NB4 (cell line): ENCODE measurements around the gene PCDHGA7.

Experiments
- POLR2A ChIP-seq: IDR thresholded peaks from 2 replicates; pipeline ENCODE4 v1.6.1; 2011; ENCODE audit warnings: mild to moderate bottlenecking; ENCODE audit not compliant: insufficient read length; ENCODE audit errors: extremely low read depth
- TF ChIP-seq, protein P1 (sequence below): IDR thresholded peaks from 2 replicates; pipeline ENCODE4 v1.6.1; 2011; ENCODE audit warnings: low read depth, low read length
- TF ChIP-seq, protein P2 (sequence below): IDR thresholded peaks from one replicate; pipeline ENCODE4 v1.5.1; 2012; ENCODE audit warnings: low read depth, low read length

DNA sequence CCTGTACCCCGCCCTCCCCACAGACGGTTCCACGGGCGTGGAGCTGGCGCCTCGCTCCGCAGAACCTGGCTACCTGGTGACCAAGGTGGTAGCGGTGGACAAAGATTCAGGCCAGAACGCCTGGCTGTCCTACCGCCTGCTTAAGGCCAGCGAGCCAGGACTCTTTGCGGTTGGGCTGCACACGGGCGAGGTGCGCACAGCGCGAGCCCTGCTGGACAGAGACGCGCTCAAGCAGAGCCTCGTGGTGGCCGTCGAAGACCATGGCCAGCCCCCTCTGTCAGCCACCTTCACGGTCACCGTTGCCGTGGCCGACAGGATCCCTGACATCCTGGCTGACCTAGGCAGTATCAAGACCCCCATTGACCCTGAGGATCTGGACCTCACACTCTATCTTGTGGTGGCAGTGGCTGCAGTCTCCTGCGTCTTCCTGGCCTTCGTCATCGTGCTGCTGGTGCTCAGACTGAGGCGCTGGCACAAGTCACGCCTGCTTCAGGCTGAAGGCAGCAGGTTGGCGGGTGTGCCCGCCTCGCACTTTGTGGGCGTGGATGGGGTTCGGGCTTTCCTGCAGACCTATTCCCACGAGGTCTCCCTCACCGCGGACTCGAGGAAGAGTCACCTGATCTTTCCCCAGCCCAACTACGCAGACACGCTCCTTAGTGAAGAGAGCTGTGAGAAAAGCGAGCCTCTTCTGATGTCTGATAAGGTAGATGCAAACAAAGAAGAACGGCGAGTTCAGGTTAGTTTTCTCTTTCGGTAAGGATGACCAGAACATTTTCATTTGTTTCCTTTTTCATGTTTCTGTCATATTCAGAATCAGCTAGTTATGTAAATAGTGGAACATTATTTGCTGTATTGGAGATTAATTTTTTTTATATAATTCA, 16.3 kb upstream of the PCDHGA7 start:
- TF ChIP-seq, protein P1, sequence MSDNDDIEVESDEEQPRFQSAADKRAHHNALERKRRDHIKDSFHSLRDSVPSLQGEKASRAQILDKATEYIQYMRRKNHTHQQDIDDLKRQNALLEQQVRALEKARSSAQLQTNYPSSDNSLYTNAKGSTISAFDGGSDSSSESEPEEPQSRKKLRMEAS: no peak
- no peak for TF ChIP-seq POLR2A
- TF ChIP-seq, protein P2, sequence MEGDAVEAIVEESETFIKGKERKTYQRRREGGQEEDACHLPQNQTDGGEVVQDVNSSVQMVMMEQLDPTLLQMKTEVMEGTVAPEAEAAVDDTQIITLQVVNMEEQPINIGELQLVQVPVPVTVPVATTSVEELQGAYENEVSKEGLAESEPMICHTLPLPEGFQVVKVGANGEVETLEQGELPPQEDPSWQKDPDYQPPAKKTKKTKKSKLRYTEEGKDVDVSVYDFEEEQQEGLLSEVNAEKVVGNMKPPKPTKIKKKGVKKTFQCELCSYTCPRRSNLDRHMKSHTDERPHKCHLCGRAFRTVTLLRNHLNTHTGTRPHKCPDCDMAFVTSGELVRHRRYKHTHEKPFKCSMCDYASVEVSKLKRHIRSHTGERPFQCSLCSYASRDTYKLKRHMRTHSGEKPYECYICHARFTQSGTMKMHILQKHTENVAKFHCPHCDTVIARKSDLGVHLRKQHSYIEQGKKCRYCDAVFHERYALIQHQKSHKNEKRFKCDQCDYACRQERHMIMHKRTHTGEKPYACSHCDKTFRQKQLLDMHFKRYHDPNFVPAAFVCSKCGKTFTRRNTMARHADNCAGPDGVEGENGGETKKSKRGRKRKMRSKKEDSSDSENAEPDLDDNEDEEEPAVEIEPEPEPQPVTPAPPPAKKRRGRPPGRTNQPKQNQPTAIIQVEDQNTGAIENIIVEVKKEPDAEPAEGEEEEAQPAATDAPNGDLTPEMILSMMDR: no peak
